HG03521 (cell line): Measurements from ENCODE around the gene CPT1B.

Source experiments
- ATAC-seq: cut with Tn5 transposase; IDR thresholded peaks from one replicate; pipeline ENCODE4 v1.9.1; 2021; ENCODE audit warnings: mild to moderate bottlenecking, moderate library complexity; ENCODE audit not compliant: unreplicated experiment

CPT1B gene

DNA sequence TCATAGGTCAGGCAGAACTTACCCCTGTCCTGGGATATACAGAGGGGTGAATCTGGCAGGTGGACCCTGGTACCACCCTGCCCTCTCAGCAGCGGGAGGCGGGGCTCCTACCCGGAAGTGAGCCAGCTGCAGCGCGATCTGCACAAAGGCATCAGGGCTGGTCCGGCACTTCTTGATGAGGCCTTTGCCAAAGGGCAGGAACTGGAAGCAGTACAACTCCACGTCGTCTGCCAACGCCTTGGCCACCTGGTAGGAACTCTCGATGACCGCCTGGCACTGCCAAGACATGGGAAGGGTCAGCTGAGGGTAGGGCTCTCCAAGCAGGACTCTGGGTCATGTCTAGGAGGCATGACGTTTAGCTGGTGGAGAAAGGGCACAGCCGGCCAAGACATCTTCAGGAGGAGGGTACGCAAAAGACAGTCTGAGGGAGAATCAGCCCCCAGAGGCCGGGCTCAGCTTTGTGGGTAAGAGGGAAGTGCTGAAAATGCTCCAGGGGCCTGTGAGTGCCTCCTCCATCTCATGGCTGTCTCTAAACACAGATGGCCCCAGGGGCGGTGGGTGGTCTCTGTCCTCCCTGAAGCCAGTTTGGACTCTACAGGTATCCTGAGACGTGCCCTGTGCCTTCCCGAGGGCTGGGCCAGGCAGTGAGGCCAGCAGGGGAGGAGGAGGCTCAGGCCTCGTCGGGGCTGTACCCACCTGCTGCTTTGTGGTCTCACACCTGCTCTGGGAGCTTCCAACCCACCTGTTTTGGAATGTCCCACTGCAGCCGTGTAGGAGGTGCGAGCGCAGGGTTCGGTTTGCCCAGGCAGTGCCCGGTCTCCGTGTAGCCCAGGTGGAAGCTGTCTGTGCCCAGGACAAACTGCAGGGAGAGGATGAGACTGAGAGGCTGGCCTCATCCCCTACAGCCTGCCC lies 6.7 kb downstream of the CPT1B start:
- no peak for ATAC-seq

DNA sequence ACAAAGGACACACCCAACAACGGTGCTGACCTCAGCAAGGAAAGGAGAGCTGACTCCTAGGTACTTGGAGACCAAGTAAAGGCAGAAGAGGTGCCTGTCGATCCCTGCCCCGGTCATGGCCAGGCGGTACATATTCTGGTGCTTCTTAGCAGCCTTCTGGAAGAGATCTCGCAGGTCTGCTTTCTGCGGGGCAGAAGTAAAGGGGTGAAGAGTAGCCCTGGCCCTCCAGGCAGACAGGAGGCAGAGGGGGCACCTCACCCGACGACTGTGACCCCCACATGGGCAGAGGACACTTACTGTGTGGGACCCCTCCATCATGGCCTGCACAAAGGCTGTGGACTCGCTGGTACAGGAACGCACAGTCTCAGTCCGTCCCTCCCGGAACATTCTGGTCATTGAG lies 7.4 kb downstream of the CPT1B start:
- no peak for ATAC-seq

DNA sequence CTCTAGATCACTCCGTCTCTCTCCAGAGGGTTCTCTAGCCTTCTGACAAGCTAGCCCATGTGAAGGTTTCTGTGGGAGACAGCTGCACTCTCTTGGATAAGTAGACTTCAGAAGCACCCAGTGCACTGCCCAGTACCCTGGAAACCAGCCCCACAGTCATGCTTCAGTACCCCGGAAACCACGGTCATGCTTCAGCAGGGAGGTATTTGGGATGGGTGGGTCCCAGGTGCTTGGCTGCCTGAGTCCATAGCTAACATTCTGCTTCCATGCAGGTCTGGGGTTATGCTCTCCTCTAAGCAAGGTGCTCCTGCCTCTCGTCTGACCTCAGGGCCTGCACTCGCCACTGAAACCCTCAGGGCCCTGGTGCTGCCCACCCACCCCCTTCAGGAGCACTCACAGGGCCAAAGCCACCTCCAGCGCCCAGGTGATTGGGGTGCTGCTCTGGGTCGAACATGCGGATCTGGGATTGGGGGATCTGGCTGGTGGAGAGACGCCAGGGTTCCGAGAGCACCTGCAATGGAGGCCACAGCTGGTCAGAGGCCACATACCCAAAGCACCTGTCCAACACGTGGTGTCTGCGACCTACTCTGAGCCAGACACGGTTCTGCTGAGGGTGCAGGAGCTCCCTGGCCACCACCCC lies 8.2 kb downstream of the CPT1B start:
- no peak for ATAC-seq

DNA sequence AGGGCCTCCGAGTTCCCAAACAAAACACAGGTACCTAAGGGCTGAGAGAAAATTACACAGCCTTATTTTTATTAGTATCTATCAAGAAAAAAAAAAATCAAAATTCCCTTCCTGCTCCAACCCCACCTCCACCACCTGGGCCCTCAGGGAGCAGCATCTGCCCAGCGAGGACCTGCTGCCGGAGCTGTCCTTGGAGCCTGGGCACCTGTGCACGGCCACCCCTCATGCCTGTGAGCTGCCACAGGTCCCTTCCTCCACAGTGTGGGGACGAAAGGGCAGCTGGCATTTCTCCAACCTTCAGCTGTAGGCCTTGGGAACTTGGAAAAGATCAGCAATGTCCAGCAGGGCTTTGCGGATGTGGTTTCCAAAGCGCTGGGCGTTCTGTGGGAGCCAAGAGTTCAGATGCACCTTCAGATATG lies 9.2 kb downstream of the CPT1B start:
- no peak for ATAC-seq

DNA sequence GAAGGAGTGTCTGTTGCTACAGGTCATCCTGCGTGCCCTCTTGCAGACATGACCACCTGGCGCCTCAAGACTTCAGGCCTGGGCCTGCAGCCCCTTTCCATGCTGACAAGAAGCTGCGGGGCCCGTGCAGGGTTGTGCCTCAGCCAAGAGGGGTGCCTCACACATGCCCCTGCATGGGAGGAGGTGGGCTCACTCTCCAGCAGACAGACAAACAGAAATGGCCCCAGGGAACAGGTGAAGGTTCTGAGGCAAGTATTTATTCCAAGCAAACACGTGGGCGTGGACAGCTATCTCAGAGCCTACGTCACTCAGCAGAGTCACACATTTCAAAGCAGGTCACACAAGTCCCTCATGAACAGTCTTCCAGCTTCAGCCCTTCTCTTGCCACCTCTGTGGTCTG lies 9.6 kb downstream of the CPT1B start:
- no peak for ATAC-seq

DNA sequence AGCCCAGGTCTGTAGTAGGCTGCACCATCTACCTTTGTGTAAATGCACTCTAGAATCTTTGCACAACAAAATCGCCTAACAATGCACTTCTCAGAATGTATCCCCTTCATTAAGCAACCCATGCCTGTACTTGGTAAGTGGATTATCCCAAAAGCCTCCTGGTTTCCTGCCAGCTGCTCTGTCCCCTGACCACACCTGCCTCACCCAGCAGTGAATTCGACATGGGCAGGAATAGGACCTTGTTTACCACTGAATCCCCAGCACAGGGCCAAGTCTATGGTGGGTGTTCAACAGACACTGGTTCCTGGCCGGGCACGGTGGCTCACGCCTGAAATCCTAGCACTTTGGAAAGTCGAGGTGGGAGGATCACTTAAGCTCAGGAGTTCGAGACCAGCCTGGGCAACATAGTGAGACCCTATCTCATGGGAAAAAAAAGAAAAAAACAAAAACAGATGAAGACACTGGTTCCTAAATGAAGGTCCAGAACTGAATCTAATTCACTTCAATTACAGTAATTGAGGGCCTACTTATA lies 10.4 kb downstream of the CPT1B start:
- no peak for ATAC-seq

DNA sequence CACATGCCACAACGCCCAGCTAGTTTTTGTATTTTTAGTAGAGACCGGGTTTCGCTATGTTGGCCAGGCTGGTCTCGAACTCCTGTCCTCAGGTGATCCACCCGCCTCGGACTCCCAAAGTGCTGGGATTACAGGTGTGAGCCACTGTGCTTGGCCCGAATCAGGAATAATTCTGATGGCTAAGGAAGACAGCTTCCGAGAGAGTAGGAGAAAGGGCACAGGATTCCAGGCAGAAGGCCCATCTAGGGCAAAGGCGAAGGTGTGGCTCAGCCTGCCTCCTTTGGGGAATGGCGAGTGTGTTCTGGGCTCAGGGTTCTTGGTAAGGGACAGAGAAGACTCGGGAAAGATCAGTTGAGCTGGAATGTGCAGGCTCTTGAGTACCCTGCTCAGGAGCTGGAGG lies 13.9 kb downstream of the CPT1B start:
- ATAC-seq: no peak

DNA sequence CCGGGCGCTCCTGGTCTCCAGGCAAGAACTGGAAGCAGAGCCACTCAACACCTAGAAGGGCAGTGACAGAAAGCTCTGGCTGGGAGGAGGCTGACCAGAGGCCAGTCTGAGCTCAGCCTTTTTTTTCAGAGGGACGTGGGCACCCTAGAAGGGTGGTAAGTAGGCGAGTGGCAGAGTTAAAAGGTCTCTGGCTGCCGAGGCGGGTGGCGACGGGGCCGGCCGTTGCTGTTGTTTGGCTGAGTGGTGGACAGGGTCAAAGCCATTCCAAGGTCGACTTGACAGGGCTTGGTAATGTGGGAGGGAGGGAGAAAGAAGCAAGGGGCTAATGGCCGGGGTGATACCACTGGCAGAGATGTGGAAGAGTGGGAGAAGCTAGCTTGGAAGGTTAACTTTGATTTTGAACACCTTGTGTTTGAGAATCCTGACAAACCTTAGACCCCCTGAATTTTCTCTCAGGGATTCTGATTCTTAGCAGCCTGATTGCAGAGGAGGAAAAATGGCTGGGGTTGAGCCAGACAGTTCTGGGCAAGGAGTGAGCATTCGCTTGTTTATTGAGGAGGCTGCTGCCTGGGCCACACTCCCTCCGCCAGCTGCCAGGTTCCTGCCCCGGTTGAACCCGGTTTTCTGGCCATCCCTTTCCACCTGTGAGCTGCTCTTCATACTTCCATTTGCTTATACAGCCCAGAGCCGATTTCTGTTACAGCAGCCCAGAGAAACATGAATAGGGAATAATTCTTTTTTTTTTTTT lies 14.6 kb downstream of the CPT1B start:
- ATAC-seq: no peak

DNA sequence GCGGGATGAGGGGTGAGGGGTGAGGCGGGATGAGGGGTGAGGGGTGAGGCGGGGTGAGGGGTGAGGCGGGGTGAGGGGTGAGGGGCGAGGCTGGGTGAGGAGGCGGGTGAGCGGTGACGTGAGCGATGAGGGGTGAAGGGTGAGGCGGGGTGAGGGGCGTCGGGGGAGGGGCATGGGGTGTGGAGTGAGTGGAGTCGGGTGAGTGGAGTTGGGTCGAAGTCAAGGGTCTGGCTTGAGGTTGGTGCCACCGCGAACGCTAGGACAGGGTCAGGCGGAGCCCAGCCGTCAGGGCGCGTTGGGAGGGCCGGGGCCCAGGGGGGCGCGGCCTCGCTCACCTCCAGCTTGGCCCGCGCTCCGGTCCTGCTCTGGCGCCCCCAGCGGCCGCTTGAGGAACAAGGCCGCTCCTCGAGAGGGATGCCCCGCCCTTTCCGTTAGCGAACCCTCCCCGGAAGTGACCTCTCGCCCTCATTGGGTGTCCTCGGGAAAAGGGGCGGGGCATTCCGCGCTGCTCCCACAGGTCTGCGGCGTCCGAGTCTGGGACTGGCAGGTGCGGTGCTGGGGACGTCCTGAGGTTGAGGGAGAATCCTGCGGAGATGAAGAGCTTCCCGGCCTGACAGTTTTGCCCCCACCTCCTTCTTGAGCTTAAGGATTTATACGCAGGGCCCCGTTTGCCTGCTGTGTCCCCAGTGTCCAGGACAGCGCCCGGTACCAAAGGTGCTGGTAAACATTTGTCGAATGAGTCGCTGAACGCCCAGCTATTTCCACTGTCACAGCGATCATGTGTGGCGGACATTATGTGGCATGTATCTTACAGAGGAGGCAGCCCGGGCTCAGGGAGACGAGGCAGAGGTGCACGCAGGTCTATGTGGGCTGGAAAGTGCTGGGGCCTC lies 15.5 kb downstream of the CPT1B start, which contains the start of gene SYCE3:
Gene SYCE3, minus strand, starts transcription at position 397 of the 890 bp plus-strand sequence. CDS start 6,514 bp downstream, outside the sequence.
- peak; percentile 92 for ATAC-seq

DNA sequence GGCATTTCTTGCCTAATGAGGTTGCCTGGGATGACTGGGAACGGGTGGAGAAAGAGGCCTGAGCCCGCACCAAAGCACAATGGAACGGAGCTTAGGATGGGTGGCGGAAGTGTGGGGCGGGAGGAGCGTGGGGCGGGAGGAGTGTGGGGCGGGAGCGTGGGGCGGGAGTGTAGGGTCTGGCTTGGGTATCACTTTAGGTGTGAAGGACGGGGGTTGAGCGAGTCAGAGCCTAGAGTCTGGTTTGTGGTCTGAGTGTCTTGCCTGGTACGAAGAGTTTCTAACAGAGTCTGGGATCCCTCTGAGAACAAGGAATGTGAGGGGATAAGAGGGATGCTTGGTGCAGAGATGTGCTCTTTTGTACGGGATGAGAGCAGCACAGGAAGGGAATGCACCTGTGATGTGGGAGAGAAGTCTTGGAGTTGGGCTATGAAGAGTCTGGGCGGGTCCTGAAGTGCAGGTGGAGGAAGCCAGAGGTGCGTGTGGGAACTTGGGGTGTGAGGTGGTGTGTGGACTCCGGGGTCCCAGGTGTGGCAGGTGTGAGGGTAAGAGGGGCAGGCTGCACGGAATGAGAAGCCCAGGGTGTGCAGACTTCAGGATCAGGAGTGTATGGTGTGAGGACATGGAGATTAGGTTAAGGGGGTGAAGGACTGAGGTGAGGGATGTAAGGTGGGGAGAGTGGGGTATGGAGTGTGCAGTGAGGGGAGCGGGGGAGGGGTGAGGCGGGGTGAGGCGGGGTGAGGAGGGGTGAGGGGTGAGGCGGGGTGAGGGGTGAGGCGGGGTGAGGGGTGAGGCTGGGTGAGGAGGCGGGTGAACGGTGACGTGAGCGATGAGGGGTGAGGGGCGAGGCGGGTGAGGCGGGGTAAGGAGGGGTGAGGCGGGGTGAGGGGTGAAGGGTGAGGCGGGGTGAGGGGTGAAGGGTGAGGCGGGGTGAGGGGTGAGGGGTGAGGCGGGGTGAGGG lies 16.5 kb downstream of the CPT1B start:
- no peak for ATAC-seq

DNA sequence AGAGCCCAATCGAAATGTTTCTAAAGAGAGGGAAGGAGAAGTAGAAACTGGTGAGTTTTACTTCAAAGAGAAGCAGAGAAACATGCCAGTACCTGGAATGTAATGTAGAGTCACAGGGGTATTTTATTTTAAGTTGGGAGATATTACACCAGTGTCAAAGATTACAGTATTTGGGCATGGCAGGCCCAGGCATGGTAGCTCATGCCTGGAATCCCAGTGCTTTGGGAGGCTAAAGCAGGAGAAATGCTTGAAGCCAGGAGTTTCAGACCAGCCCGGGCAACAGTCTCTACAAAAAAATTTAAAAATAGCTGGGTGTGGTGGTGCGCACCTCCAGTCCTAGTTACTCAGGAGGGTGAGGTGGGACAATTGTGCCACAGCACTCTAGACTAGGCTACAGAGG lies 18.2 kb downstream of the CPT1B start:
- ATAC-seq: no peak

DNA sequence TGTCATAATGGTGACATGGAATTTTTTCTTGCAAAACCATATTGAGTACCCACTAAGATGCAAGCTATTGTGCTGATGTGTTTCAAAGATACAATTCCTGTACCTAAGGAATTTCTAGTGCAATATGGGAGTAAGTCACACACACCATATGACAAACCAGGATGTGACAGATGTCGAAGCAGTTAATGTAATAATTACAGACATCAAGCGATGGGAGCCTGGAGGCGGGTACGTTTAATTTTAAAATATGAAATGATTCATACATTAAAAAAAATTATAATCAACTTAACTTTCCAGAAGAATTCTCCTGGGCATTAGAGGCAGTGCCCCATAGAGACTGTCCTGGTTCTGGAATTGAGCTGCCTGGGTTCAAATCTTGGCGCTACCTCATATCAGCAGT lies 21.5 kb downstream of the CPT1B start:
- ATAC-seq: no peak

DNA sequence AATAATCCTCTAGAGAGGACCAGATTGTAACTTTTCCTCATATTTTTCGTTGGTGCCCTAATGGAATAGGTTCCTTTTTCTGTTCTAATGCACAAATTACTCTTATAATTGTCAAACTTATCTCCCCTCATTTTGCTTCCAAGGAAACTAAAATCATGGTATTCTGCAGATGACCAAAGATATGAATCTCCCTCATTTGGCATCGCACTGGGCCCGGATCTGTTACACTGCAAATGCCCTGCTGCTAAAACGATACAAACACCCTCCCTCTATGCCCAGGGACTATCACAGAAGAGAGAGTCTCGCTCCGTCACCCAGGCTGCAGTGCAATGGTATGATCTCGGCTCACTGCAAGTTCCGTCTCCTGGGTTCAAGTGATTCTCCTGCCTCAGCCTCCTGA lies 24.9 kb downstream of the CPT1B start:
- ATAC-seq: no peak

DNA sequence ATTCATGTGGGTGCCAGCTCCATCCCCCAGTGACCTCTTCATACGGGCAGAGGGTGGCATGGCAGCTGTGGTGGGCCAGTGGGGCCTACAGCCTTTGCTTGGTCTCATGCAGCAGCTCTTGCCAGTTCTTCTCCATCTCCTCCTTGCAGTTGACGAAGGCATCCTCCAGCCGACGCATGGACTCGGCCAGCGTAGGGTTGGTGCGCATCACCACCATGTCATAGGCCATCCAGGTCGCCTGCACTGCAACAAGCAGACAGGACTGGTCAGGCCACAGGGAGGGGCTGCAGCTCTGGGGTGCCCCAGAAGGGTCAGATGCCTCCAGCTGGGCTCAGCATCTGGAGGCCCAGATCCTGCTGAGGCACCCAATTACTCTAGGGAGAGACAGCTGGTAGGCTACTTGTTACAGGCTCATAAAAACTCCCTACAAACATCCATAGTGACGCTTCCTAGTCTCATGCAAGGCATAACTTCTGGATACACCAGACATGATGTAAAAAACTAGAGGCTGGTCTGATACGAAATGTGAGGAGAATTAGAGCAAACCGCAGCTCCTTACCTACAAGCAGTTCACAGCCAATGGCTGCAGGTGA lies 27.0 kb downstream of the CPT1B start:
- ATAC-seq: no peak

DNA sequence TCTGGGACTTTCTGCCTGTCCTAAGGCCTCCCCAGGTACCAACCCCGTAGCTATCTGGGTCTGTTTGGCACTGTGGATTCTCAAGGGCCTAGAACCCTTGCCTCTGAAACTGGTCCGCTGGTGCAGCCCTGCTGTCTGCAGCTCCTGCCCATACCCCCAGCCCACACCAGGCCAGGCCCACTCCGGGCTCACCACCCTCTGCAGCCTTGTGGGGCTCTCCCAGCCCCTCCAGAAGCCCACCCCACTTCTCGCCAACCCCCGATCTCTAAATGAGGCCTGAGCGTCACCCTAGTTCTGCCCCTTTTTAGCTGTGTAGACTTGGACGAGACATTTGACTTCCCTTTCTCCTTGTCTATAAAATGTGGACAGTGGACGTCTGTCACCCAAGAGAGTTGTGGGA lies 27.8 kb downstream of the CPT1B start:
- no peak for ATAC-seq

DNA sequence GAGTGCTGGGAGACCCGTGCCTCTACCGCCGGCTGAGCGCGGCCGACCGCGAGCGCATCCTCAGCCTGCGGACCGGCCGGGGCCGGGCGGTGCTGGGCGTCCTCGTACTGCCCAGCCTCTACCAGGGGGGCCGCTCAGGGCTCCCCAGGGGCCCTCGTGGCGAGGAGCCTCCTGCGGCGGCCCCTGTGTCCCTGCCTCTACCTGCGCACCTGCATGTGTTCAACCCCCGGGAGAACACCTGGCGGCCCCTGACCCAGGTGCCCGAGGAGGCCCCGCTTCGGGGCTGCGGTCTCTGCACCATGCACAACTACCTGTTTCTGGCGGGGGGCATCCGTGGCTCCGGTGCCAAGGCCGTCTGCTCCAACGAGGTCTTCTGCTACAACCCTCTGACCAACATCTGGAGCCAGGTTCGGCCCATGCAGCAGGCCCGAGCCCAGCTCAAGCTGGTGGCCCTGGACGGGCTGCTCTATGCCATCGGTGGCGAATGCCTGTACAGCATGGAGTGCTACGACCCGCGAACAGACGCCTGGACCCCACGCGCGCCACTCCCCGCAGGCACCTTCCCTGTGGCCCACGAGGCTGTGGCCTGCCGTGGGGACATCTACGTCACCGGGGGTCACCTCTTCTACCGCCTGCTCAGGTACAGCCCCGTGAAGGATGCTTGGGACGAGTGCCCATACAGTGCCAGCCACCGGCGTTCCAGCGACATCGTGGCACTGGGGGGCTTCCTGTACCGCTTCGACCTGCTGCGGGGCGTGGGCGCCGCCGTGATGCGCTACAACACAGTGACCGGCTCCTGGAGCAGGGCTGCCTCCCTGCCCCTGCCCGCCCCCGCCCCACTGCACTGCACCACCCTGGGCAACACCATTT lies 29.1 kb downstream of the CPT1B start:
- ATAC-seq: no peak

DNA sequence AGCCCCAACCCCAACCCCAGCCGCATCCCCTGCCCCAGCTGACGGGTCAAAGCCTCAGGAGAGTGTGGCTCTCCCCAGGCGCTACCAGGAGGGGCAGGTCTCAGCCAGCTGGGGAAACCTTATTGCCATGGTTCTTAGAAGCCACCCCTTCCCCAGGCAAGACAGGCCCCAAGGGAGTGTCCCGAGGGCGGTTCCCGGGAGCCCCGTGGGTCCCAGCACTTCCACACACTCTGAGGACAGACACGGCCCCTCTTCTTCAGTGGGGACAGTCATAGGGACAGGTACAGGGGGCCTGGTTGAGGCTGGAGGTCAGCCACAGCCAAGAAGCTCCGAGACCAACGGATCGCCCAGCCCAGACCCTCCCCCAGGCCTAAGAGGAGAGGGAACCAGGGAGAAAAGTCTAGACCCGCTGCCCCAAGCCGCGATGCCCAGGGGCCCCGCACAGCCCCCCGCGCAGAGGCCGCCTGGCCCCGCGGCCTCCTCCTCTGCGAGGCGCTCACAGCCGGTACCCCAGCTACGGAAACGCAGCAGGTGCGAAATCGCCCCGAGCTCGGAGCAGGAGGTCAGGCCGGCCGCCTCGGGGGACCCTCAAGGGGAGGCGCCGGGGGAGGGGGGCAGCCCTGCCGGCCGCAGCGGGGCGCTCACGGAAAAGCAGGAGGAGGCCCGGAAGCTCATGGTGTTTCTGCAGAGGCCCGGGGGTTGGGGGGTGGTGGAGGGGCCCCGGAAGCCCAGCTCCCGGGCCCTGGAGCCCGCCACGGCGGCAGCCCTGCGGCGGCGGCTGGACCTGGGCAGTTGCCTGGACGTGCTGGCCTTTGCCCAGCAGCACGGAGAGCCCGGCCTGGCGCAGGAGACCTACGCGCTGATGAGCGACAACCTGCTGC lies 29.9 kb downstream of the CPT1B start:
- ATAC-seq: no peak
